ENCODE data around the gene CFAP77.

The CFAP77 gene

DNA sequence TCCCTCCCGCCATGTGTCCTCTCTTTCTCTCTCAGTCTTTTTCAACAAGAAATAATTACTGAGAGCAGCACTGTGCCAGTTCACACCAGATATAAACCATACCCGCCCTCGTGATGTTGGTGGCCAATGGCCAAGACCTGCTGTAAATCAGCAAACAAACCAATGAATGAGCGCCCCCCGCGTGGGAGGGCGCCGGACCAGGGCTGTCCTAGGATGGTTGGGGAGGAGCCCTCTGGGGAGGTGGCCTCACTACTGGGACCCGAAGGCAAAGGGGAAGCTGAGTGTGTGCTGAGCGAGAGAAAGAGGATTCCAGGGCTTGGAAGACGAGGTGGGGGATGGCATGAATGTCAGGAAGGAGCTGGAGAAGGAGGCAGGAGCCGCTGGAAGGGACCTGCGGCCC is 121.2 kb downstream of the CFAP77 start:
- Histone ChIP-seq H3K36me3 (ENCODE audit: low read length) (no peaks in the 10 kb centered on the region), H3K9me3 (ENCODE audit: insufficient read depth, low read length) (peaks cover 5% of the 10 kb centered on the region; the same call in 1 of the 2 replicates), H3K27me3 (ENCODE audit: low read length) (no peaks in the 10 kb centered on the region), H3K4me3 (ENCODE audit: insufficient read depth, low read length, poor library complexity, severe bottlenecking) (no peak overlapping the region), H4K20me1 (ENCODE audit: low read depth, low read length) (no peaks in the 10 kb centered on the region), H2AFZ (ENCODE audit: low read depth, low read length, severe bottlenecking) (no peak overlapping the region), H3K27ac (ENCODE audit: low read depth, low read length) (no peak overlapping the region), H3K4me2 (ENCODE audit: low read depth, low read length, poor library complexity, severe bottlenecking) (no peak overlapping the region), H3K79me2 (ENCODE audit: insufficient read depth, low read length) (no peaks in the 10 kb centered on the region), H3F3A (ENCODE audit: insufficient read depth) (no peaks in the 10 kb centered on the region), H3K9ac (ENCODE audit: low read length) (no peak overlapping the region), H3K9me2 (replicated peaks; ENCODE audit: insufficient read depth, low read length) (no peaks in the 10 kb centered on the region)
- TF ChIP-seq, protein P1, sequence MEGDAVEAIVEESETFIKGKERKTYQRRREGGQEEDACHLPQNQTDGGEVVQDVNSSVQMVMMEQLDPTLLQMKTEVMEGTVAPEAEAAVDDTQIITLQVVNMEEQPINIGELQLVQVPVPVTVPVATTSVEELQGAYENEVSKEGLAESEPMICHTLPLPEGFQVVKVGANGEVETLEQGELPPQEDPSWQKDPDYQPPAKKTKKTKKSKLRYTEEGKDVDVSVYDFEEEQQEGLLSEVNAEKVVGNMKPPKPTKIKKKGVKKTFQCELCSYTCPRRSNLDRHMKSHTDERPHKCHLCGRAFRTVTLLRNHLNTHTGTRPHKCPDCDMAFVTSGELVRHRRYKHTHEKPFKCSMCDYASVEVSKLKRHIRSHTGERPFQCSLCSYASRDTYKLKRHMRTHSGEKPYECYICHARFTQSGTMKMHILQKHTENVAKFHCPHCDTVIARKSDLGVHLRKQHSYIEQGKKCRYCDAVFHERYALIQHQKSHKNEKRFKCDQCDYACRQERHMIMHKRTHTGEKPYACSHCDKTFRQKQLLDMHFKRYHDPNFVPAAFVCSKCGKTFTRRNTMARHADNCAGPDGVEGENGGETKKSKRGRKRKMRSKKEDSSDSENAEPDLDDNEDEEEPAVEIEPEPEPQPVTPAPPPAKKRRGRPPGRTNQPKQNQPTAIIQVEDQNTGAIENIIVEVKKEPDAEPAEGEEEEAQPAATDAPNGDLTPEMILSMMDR (IDR thresholded peaks at IDR 0.05; ENCODE audit: insufficient read depth, low read length, poor library complexity, severe bottlenecking) = no peak
- no peak for TF ChIP-seq EZH2phosphoT487 (conservative IDR thresholded peaks at IDR 0.05; ENCODE audit: low read length)

DNA sequence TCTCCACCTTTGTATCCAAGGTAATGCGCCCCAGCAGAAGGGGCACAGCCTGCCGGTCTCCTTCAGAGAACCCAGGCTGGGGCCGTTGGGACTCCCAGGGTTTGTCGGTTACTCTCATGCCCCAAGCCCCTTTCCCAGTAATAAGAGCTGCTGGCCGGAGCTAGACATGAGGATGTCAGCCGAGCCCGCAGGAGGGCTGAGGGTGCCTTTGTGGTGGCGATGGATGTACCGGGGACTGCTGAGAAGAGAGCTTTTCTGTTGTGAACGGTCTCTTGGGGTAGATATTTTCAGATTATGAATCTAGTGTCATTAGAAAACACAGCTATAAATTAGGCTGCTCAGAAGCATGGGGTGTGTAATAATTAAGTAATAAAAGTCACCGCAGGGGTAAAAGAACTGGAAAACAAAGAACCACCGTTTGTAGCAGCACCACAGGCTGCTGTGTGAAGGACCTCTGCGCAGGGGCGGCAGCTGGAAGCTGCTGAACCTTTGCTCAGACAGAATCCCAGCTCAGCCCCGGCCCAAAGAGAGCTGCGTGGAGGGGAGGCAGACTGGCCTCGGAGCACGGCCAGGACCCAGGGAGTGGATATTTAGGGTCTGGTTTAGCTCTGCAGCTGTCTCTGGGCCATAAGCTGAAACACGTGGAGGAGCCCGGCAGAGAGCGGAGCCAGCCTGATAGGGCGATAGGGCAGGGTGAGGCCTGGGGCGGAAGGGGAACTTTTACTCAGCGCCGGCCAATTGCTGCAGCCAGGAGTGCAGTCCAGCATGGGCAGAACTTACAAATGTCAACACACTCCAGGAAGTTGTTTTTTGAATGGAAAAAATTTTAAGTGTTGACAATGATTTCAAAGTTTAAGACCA is 121.9 kb downstream of the CFAP77 start:
- Histone ChIP-seq H3K9ac (ENCODE audit: low read length) (no peak overlapping the region), H4K20me1 (ENCODE audit: low read depth, low read length) (no peaks in the 10 kb centered on the region), H3K27ac (ENCODE audit: low read depth, low read length) (no peak overlapping the region), H3K9me2 (replicated peaks; ENCODE audit: insufficient read depth, low read length) (no peaks in the 10 kb centered on the region), H3F3A (ENCODE audit: insufficient read depth) (no peaks in the 10 kb centered on the region), H3K79me2 (ENCODE audit: insufficient read depth, low read length) (no peaks in the 10 kb centered on the region), H3K4me3 (ENCODE audit: insufficient read depth, low read length, poor library complexity, severe bottlenecking) (no peak overlapping the region), H2AFZ (ENCODE audit: low read depth, low read length, severe bottlenecking) (no peak overlapping the region), H3K27me3 (ENCODE audit: low read length) (no peaks in the 10 kb centered on the region), H3K4me2 (ENCODE audit: low read depth, low read length, poor library complexity, severe bottlenecking) (no peak overlapping the region), H3K9me3 (ENCODE audit: insufficient read depth, low read length) (peaks cover 5% of the 10 kb centered on the region; the same call in 1 of the 2 replicates), H3K36me3 (ENCODE audit: low read length) (no peaks in the 10 kb centered on the region)
- TF ChIP-seq, protein P1 (IDR thresholded peaks at IDR 0.05; ENCODE audit: insufficient read depth, low read length, poor library complexity, severe bottlenecking) = no peak
- no peak for TF ChIP-seq EZH2phosphoT487 (conservative IDR thresholded peaks at IDR 0.05; ENCODE audit: low read length)

DNA sequence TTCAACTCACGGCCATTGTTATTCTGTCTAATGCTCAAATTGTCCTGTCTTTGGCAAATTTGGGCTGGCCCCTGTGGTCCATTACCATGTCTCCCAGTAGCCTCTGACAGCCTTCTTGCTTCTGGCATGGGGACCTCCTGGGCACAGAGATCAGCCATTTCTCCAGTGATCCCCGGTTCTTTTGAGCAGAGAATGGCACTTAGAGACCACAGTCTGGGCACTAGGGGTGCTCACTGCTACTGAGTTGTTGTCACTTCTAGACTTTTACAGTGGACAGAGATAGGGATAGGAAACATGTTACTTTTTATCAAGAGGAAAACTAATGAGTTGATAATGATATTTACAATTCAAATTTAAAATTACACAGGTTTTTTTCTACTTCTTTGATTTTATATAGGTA is 124.8 kb downstream of the CFAP77 start:
- Histone ChIP-seq H3K9me2 (replicated peaks; ENCODE audit: insufficient read depth, low read length) (no peaks in the 10 kb centered on the region), H3K9ac (ENCODE audit: low read length) (no peak overlapping the region), H3K79me2 (ENCODE audit: insufficient read depth, low read length) (no peaks in the 10 kb centered on the region), H3F3A (ENCODE audit: insufficient read depth) (no peaks in the 10 kb centered on the region), H4K20me1 (ENCODE audit: low read depth, low read length) (no peaks in the 10 kb centered on the region), H3K9me3 (ENCODE audit: insufficient read depth, low read length) (peaks cover 5% of the 10 kb centered on the region; the same call in 1 of the 2 replicates), H3K36me3 (ENCODE audit: low read length) (no peaks in the 10 kb centered on the region), H2AFZ (ENCODE audit: low read depth, low read length, severe bottlenecking) (no peak overlapping the region), H3K27ac (ENCODE audit: low read depth, low read length) (no peak overlapping the region), H3K4me3 (ENCODE audit: insufficient read depth, low read length, poor library complexity, severe bottlenecking) (no peak overlapping the region), H3K27me3 (ENCODE audit: low read length) (no peaks in the 10 kb centered on the region), H3K4me2 (ENCODE audit: low read depth, low read length, poor library complexity, severe bottlenecking) (no peak overlapping the region)
- TF ChIP-seq, protein P1 (IDR thresholded peaks at IDR 0.05; ENCODE audit: insufficient read depth, low read length, poor library complexity, severe bottlenecking) = no peak
- no peak for TF ChIP-seq EZH2phosphoT487 (conservative IDR thresholded peaks at IDR 0.05; ENCODE audit: low read length)

Data from SU-DHL-6 (cell line).